ENCODE measurements around the gene CCNE1. TPM values are rescaled to one million over a fixed set of nuclear protein-coding genes. Genes with fewer than 3 reads are reported as not detected.
A peak's percentile ranks its signal among the peaks of the same experiment; 100 is the strongest.

The CCNE1 gene
- total and polyA plus RNA-seq, 2 of the 13 experiments (the other 11 are each of a cell fraction or from before 2014, with no cell fraction given): 16.0 to 50.6 TPM

DNA sequence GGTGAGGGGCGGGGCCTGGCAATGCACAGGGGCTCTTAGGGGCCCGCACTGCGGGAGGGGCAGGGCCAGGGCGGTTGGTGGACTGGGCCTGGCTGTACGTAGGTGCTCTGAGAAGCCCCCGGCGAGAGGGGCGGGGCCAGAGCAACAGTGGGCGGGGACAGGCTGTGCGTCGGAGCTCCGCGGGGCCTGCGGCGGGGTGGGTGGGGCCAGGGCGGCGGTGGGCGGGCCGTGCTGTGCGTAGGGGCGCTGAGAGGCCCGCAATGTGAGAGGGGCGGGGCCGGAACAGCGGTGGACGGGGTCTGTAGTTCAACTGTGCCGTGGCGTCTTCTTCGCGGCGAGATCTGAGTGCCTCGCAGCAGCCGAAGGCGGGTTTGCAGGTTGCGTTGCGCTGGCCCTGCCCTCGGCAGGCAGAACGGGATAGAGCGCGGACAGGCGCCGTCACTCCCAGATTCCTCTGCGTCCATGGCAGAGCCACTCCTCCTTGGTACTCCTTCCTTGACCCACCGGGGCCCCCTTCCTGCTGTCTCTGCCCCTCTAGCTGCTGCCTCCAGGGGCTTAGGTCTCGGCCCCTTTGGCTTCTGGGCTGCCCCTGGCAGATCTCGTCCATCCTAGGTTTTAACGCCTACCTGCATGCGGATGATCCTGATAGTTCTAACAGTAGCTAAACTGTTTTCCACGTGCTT lies 33.2 kb downstream of the CCNE1 start (continued):
- TF ChIP-seq, protein P1, sequence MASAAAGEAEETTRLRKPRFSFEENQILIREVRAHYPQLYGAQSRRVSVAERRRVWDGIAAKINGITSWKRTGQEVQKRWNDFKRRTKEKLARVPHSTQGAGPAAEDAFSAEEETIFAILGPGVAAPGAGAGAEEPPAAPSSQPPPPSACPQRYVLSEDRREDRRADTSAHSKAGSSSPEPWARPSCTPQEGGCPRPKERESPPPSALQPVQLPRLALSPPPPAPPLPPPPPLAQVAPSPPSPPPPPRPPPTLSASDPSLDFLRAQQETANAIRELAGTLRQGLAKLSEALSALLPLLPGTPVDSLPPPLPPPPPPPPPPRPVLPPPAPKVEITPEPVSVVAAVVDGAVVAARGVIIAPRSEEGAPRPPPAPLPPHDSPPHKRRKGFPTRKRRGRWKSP (CRISPR knock-in tag; IDR thresholded peaks at IDR 0.05): 0 out of 2 replicates have a peak, but pooled peaks have one; percentile 27
- TF ChIP-seq ZNF550 (CRISPR knock-in tag; IDR thresholded peaks at IDR 0.05; ENCODE audit: borderline replicate concordance) (no peak), CEBPB (IDR thresholded peaks at IDR 0.05; ENCODE audit: borderline replicate concordance, low read depth, low read length) (no peak), ZNF205 (CRISPR knock-in tag; IDR thresholded peaks at IDR 0.05) (no peak), RFX1 (IDR thresholded peaks at IDR 0.05) (no peak), ZNF510 (CRISPR knock-in tag; IDR thresholded peaks at IDR 0.05; ENCODE audit: low read depth) (no peak), ZSCAN31 (CRISPR knock-in tag; IDR thresholded peaks at IDR 0.05; ENCODE audit: low read depth) (0 out of 2 replicates have a peak, but pooled peaks have one; percentile 6), KLF6 (CRISPR knock-in tag; IDR thresholded peaks at IDR 0.05) (0 out of 2 replicates have a peak, but pooled peaks have one; percentile 61), ELF3 (CRISPR knock-in tag; IDR thresholded peaks at IDR 0.05) (peak; percentile 23; the same call in 1 of the 2 replicates), ATF7-NPFF (CRISPR knock-in tag; IDR thresholded peaks at IDR 0.05; ENCODE audit: low read depth) (0 out of 2 replicates have a peak, but pooled peaks have one; percentile 51), AKAP8 (CRISPR knock-in tag; IDR thresholded peaks at IDR 0.05) (no peak), HNRNPLL (IDR thresholded peaks at IDR 0.05; ENCODE audit: low read depth, low read length, poor library complexity, severe bottlenecking) (peak; percentile 81), FOXK1 (CRISPR knock-in tag; IDR thresholded peaks at IDR 0.05; ENCODE audit: borderline replicate concordance, low read depth) (0 out of 2 replicates have a peak, but pooled peaks have one; percentile 6), ZFP36L1 (CRISPR knock-in tag; IDR thresholded peaks at IDR 0.05) (no peak), SIN3A (IDR thresholded peaks at IDR 0.05; ENCODE audit: borderline replicate concordance, low read depth, low read length) (peak; percentile 39; the same call in 1 of the 2 replicates), MAZ (IDR thresholded peaks at IDR 0.05; ENCODE audit: borderline replicate concordance, low read depth, low read length) (no peak), MAZ (CRISPR knock-in tag; IDR thresholded peaks at IDR 0.05; ENCODE audit: low read depth) (no peak; the same call in none of the 2 replicates), ZNF124 (CRISPR knock-in tag; IDR thresholded peaks at IDR 0.05) (0 out of 2 replicates have a peak, but pooled peaks have one; percentile 31), ZFX (CRISPR knock-in tag; IDR thresholded peaks at IDR 0.05; ENCODE audit: low read depth) (peak; percentile 31), PAWR (CRISPR knock-in tag; IDR thresholded peaks at IDR 0.05; ENCODE audit: borderline replicate concordance) (0 out of 2 replicates have a peak, but pooled peaks have one; percentile 65), FOXA3 (CRISPR knock-in tag; IDR thresholded peaks at IDR 0.05) (0 out of 2 replicates have a peak, but pooled peaks have one; percentile 6), ZFP82 (CRISPR knock-in tag; IDR thresholded peaks at IDR 0.05; ENCODE audit: borderline replicate concordance) (peak; percentile 39; the same call in 1 of the 2 replicates), ZBTB8A (CRISPR knock-in tag; IDR thresholded peaks at IDR 0.05; ENCODE audit: borderline replicate concordance, low read depth) (no peak)
- TF ChIP-seq, protein P2, sequence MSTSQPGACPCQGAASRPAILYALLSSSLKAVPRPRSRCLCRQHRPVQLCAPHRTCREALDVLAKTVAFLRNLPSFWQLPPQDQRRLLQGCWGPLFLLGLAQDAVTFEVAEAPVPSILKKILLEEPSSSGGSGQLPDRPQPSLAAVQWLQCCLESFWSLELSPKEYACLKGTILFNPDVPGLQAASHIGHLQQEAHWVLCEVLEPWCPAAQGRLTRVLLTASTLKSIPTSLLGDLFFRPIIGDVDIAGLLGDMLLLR (CRISPR knock-in tag; IDR thresholded peaks at IDR 0.05): no peak
- TF ChIP-seq, protein P3, sequence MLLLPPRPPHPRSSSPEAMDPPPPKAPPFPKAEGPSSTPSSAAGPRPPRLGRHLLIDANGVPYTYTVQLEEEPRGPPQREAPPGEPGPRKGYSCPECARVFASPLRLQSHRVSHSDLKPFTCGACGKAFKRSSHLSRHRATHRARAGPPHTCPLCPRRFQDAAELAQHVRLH (CRISPR knock-in tag; IDR thresholded peaks at IDR 0.05; ENCODE audit: borderline replicate concordance, low read depth): peak; percentile 74; the same call in 1 of the 2 replicates
- TF ChIP-seq, protein P4, sequence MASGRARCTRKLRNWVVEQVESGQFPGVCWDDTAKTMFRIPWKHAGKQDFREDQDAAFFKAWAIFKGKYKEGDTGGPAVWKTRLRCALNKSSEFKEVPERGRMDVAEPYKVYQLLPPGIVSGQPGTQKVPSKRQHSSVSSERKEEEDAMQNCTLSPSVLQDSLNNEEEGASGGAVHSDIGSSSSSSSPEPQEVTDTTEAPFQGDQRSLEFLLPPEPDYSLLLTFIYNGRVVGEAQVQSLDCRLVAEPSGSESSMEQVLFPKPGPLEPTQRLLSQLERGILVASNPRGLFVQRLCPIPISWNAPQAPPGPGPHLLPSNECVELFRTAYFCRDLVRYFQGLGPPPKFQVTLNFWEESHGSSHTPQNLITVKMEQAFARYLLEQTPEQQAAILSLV (CRISPR knock-in tag; IDR thresholded peaks at IDR 0.05; ENCODE audit: borderline replicate concordance): 0 out of 2 replicates have a peak, but pooled peaks have one; percentile 25
